C1 segment of cervical spinal cord (tissue), 14 donors: Measurements from ENCODE around the gene SLC35F3.
A peak's percentile ranks its signal among the peaks of the same experiment; 100 is the strongest.
"Not testable (repeated sequence)": the region's sequence is repeated elsewhere in the genome, so short reads cannot be mapped to it uniquely, and the experiment has no call there.

Source experiments
- DNase-seq, 14 donors: peaks; one replicate each; lab custom pipeline; 2025; lab: John Stamatoyannopoulos, UW

SLC35F3 gene

DNA sequence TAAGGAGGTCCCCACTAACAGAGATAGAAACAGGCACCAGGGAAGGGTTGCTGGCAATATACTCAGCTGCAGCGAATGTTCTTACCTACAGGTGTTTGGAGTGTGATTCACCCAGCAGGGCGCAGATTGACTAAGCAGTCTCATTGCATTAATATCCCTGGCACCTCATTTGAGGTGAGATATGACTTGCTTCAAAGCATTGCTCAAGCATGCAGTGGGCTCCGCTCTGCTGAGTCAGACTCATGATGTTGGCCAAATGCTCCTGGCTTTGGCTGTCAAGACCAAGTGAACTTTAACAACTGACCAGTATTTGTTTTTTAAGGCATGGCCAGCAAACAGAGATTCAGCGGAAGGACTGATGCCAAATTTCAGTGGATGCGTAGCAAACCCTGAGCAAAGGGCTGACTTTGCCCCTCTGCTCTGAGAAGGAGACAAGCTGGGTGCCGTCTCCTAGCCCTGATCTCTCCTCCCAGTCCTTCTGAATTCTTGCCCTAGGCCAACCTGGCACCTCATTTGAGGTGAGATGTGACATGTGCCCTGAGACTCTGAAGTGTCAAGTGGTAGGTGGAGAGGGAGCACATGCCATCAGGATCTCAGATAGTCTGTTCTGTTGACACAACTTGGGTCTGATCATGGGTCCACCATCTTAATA is 281.7 kb downstream of the SLC35F3 start:
- peak in 1 of 14 donors; percentile 6 for DNase-seq

- DNase-seq, result no peak
Measured at GRCh38 chr1:234188454-234188792, 283.9 kb downstream of the SLC35F3 start.

DNA sequence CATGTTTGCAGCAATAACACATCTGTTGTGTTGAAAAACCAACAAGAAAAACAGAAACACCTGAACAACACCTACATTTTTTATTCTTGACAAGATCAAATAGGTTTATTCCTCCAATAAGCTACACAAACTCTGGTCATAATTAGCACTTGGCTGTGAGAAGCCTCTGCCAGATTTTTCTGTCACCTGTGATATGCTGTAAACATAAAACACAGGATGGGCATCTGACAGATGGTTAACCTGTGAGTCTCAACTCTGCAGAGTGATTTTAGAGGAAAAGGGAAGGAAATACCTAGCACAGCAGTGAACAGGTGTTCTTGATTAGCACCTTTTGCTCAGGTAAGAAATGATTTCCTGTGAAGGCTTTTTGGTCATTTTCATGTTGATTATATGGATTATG is 293.4 kb downstream of the SLC35F3 start:
- peak in 1 of 14 donors; percentile 69 for DNase-seq

DNA sequence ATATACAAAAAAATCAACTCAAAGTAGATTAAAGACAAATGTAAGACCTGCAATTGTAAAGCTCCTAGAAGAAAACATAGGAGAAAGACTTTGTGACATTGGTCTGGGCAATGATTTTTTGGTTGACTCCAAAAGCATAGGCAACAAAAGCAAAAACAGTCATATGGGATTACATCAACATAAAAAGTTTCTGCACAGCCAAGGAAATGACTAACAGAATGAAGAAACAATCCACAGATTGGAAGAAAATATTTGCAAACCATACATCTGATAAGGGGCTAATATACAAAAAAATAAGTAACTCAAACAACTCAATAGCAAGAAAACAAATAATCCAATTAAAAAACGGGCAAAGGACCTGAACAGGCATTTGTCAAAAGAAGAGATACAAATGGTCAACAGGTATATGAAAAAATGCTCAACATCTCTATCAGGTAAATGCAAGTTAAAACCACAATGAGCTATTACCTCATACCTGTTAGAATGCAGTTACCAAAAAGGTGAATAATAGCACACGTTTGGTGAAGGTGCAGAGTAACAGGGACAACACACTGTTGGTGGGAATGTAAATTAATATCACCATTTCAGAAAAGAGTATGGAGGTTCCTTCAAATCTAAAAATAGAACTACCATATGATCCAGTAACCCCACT is 295.1 kb downstream of the SLC35F3 start:
- no peak for DNase-seq

DNA sequence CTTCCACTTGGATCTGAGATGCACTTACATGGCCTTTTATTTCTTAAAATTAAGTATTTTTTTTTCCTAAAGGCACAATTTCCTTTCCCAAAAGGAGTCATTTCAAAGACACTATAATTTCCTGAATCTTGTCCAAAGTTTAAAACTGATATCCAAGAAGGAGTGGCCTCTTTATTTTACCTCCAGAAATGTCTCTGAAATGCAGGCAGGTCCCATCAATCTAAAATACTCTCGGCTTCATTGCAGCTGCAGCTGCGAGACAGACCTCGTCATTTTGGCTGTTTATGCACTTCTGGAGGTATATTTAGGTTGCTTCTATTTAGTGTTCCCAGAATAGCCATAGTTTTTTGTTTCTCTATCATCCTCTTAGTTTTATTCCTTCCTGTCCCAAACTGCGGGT is 296.1 kb downstream of the SLC35F3 start:
- no peak for DNase-seq

- no peak for DNase-seq
Measured at GRCh38 chr1:234201600-234201999, 297.1 kb downstream of the SLC35F3 start.

- no peak for DNase-seq
Measured at GRCh38 chr1:234205966-234206365, 301.5 kb downstream of the SLC35F3 start.

GRCh38 chr1:234206651-234207284 is 302.3 kb downstream of the SLC35F3 start:
- peak in 1 of 14 donors; percentile 25 for DNase-seq

DNA sequence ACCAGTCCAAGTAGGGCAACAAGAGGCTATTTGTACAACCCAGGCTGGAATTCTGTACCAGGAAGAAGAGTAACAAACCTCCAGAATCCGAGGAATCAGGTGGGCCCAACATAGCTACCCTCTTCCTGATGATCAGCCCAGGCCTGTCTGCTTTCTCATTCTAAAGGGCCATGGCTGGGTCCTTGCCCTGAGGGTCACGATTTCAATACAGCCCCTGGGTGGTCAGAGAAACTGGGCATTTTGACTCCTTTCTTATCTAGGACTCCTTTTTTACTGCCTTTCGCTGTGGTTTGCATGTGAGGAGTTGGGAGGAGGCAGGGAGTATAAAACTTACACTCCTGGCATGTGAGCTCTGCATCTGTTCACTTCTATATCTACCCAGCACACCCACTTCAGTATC is 303.9 kb downstream of the SLC35F3 start:
- DNase-seq, result no peak

DNA sequence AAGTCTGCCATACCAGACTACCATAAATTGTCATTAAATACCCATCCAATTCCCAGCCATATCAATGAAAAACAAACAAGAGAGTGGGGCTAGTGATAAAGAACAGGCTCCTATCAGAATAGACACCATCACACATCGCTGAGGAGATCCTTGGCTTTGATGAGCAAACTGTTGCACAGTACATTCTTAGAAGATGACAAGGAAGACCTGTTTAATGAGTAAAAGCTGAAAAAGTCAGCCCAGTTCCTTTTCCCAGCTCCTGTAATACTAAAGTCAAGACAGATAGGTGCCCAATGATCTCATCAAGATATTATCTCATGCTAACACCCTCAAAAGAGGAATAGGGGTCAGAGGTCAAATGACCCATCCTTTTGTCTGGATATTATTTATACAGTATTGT is 304.3 kb downstream of the SLC35F3 start:
- no peak for DNase-seq

DNA sequence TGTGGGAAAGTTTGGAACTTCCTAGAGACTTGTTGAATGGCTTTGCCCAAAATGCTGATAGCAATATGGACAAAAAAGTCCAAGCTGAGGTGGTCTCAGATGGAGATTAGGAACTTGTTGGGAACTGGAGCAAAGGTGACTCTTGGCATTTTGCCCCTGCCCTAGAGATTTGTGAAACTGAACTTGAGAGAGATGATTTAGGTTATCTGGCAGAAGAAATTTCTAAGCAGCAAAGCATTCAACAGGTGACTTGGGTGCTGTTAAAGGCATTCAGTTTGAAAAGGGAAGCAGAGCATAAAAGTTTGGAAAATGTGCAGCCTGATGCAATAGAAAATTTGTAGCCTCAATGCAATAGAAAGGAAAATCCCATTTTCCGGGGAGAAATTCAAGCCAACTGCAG is 306.0 kb downstream of the SLC35F3 start:
- not testable (repeated sequence) for DNase-seq

DNA sequence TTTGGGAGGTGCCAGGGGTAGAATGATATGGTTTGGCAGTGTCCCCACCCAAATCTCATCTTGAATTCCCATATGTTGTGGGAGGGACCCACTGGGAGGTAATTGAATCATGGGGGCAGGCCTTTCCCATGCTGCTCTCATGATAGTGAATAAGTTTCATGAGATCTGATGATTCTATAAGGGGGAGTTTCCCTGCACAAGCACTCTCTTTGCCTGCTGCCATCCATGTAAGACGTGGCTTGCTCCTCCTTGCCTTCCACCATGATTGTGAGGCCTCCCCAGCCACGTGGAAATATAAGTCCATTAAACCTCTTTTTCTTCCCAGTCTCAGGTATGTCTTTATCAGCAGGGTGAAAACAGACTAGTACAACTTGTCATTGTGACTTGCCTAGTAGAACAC is 307.4 kb downstream of the SLC35F3 start:
- DNase-seq, result not testable (repeated sequence)

GRCh38 chr1:234212764-234213657 is 308.5 kb downstream of the SLC35F3 start:
- DNase-seq, result peak in 2 of 14 donors; percentile 6 to 64

- DNase-seq, result peak in 2 of 14 donors; percentile 21 to 25
Measured at GRCh38 chr1:234213658-234214128, 309.2 kb downstream of the SLC35F3 start.

DNA sequence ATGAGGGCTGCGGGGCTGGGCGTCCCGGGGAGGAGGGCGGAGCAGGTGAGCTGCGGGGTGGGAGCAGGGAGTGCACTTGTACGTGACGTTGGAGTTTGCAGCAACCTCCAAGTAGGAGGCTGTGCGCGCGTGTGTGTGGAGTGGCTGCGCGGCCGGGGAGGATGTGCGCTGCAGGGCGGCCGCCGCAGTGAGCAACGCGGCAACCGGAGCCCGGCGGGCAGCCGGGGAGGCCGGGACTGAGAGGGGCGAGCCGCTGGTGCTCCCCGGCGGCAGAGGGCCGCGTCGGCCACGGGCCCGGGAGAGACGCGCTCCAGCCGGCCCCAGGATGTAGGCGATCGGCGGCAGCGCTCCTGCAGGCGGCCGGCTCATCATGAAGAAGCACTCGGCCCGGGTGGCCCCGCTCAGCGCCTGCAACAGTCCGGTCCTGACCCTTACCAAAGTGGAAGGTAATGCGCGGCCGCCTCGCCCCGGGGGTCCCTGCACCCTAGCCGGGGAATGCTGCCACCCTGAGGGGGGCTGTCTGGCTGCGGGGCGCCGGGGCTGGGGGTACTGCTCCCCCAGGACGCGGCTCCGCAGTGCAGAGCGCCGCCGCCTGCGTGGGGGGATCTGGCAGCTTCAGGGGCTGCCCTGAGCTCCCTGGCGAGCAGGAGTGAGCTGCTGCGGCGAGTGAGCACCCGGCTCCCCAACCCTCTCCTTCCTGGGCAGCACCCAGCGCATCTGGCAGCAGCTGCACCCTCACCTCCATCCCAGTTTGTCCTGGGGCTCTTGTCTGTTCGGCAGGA is 309.8 kb downstream of the SLC35F3 start:
- DNase-seq, result peak in 7 of 14 donors; percentile 19 to 76 (median 45)

- DNase-seq, result peak in 6 of 14 donors; percentile 7 to 86 (median 22)
Measured at GRCh38 chr1:234214911-234215892, 310.7 kb downstream of the SLC35F3 start.

GRCh38 chr1:234216116-234216703 is 311.7 kb downstream of the SLC35F3 start:
- DNase-seq, result peak in 1 of 14 donors; percentile 24

DNA sequence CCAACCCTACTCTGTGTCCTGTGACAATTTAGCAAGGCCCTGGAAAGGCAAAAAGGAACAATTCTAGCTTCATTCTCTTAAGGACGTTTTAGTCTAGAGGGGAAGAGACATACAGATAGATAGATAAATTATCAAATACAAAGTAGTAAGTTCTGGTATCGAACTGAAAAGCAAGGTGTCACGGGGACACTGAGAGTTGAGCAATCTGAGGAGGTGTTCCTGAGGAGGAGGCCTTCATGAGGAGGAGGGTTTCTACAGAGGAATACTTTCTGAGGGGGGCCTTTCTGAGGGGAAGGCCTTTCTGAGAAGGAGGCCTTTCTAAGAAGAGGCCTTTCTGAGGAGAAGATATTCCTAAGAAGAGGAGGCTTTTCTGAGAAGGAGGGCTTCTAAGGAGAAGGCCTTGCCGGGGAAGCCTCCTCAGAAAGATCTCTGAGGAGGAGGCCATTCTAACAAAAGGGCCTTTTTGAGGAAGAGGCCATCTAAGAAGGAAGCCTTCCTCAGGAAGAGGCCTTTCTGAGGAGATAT is 312.9 kb downstream of the SLC35F3 start:
- no peak for DNase-seq

- DNase-seq, result peak in 1 of 14 donors; percentile 8
Measured at GRCh38 chr1:234218078-234218477, 313.6 kb downstream of the SLC35F3 start.
